ENCODE measurements around the gene C1R. TPM values are rescaled to one million over a fixed set of nuclear protein-coding genes. Genes with fewer than 3 reads are reported as not detected.

C1R gene
- total RNA-seq, 1 experiment from 2014 or later, result 13.1 TPM

DNA sequence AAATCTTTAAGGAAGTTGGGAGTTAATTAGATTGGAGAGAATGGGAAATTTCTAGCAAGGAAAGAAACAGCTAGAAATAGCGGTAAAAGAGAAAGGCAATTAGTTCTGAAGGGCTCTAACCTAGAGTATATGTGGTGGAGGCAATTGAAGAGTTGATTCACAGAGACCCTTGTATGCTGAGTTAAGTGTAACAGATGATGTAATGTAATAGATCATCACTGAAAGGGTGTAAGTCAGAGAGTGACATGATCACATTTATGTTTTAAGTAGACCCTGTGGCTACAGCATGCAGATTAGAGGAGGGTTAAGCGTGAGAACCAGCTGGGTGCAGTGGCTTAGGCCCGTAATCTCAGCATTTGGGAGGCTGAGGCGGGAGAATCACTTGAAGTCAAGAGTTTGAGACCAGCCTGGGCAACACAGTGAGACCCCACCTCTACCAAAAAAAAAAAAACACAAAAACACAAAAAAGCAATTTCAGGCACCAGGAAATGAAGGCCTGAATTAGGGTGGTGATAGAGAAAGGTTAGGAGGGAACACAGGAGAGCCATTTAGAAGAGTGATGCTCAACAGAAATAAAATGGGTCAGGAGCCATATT lies 33.5 kb upstream of the C1R start:
- no peak for DNase-seq (ENCODE audit: unreplicated experiment)
- no TSS peak for BruUV-seq (replicated peaks)
- H3K4me1 Mint-ChIP-seq (ENCODE audit: insufficient read depth, unreplicated experiment), result peaks cover 14% of the 10 kb centered on the region
- ChIA-PET CTCF (interaction anchor here (0.7 to 2.9 kb wide), 10 partner anchors 13 to 372 kb away, joined by 3 to 8 read pairs (median 4); partner anchors contain the start of genes C1RL and C1S), POLR2A (interaction anchor here (1.5 kb wide), 1 partner anchor 18 kb away, joined by 4 read pairs; no protein-coding TSS in a partner anchor)
- intact Hi-C loops (cut with micrococcal nuclease), result no loop called here
- TF ChIP-seq, protein P1, sequence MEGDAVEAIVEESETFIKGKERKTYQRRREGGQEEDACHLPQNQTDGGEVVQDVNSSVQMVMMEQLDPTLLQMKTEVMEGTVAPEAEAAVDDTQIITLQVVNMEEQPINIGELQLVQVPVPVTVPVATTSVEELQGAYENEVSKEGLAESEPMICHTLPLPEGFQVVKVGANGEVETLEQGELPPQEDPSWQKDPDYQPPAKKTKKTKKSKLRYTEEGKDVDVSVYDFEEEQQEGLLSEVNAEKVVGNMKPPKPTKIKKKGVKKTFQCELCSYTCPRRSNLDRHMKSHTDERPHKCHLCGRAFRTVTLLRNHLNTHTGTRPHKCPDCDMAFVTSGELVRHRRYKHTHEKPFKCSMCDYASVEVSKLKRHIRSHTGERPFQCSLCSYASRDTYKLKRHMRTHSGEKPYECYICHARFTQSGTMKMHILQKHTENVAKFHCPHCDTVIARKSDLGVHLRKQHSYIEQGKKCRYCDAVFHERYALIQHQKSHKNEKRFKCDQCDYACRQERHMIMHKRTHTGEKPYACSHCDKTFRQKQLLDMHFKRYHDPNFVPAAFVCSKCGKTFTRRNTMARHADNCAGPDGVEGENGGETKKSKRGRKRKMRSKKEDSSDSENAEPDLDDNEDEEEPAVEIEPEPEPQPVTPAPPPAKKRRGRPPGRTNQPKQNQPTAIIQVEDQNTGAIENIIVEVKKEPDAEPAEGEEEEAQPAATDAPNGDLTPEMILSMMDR (IDR thresholded peaks at IDR 0.05; ENCODE audit: unreplicated experiment), result no peak
- no peaks in the 10 kb centered on the region for H3K27me3 Mint-ChIP-seq (ENCODE audit: insufficient read depth, unreplicated experiment)
- H3K4me3 Mint-ChIP-seq (ENCODE audit: unreplicated experiment), result no peak overlapping the region
- H3K36me3 Mint-ChIP-seq (ENCODE audit: insufficient read depth, unreplicated experiment), result peaks cover 13% of the 10 kb centered on the region
- H3K9me3 Mint-ChIP-seq (ENCODE audit: unreplicated experiment), result no peaks in the 10 kb centered on the region
- no peak overlapping the region for H3K27ac Mint-ChIP-seq (ENCODE audit: low read depth, unreplicated experiment)

DNA sequence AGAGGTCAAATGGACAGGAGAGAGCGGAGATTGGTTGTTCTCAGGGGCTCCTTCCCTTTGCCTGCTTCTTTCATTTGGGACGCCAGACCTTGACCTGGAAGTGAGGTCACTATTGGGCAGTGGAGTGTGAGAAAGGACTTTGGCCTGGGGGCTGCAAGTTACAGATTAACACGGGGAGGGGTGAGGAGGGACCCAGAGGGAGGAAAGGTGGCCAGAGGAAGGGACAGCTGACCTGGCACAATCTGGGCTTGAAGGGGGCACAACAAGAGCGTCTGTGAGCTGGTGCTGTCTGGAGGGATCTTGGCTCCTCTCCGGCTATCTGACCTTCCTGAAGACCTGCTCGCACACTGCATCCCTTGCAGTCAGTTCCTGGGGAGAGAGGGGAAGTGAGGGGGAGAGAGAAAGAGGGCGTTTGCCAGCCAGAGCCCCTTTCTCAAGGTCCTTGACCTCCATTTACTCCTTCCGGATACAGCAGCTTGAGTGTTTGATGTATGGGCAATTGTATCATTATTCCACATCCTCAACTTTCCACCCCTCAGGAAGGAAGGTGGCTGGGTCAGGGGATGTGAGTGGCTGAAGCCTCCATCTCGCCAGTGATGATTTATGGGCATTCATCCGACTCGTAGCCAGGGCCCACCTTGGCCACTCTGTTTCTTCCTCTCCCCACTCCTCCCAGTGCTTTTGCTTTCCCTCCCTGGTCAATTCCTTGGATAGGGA lies 31.7 kb upstream of the C1R start:
- TF ChIP-seq, protein P1 (IDR thresholded peaks at IDR 0.05; ENCODE audit: unreplicated experiment), result no peak
- intact Hi-C loops (cut with micrococcal nuclease), result no loop called here
- no peak for DNase-seq (ENCODE audit: unreplicated experiment)
- H3K27ac Mint-ChIP-seq (ENCODE audit: low read depth, unreplicated experiment), result no peak overlapping the region
- CTCF ChIA-PET, result interaction anchor here (0.6 to 2.9 kb wide), 4 partner anchors 11 to 83 kb away, joined by 3 to 8 read pairs (median 4); partner anchors contain the start of gene C1RL
- POLR2A ChIA-PET, result no interaction called here
- no peaks in the 10 kb centered on the region for H3K27me3 Mint-ChIP-seq (ENCODE audit: insufficient read depth, unreplicated experiment)
- no TSS peak for BruUV-seq (replicated peaks)
- peaks cover 7% of the 10 kb centered on the region for H3K36me3 Mint-ChIP-seq (ENCODE audit: insufficient read depth, unreplicated experiment)
- no peaks in the 10 kb centered on the region for H3K9me3 Mint-ChIP-seq (ENCODE audit: unreplicated experiment)
- peaks cover 8% of the 10 kb centered on the region for H3K4me1 Mint-ChIP-seq (ENCODE audit: insufficient read depth, unreplicated experiment)
- no peak overlapping the region for H3K4me3 Mint-ChIP-seq (ENCODE audit: unreplicated experiment)

DNA sequence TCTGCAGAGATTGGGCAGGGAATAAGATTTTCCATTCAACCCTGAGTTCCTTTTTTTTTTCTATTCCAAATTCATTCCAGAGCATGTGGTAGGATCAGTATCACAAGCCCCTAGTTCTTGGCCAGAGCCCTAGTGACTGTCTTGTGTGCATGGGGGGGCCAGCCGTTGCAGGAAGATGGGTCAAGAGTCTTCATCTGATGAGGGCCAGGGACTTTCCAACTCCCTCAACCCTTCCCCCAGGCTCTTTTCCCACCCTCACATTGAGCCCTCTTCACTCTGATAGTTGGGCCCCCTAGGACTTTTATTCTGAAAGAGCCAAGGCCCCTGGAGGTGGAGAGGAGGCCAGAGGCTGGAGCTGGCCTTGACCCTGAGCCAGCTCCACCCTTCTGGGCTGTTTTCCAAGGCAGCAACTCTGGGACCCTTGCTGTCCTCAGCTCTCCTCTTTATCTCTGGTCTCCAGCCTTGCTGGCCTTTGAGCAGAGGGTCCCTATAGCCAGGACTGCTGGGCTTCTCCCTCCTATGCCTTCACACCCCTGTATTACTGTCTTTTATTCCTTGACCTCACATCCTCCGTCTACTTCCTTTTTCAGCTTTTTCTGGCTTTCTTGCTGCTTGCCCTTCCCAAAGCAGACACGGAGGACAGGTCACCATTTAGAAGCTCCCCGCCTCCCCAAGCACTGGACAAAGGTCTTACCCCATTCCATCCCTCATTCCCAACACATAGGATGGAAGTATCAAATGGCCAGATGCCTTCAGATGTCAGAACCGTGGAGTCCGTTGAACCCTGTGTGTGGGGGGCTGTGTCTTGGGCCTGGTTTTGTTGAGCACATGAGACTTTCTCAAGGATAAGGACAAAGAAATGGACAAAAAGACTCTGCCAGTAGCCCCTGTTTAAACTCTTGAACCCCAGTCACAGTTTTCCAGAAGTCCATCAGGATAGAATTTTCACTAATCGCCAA lies 30.8 kb upstream of the C1R start:
- CTCF ChIA-PET, result interaction anchor here (0.5 to 1.6 kb wide), 8 partner anchors 9 to 560 kb away, joined by 3 to 7 read pairs (median 4); partner anchors contain the start of gene C1RL
- no peak overlapping the region for H3K27ac Mint-ChIP-seq (ENCODE audit: low read depth, unreplicated experiment)
- no TSS peak for BruUV-seq (replicated peaks)

More for the DNA sequence above, 30.8 kb upstream of the C1R start:
- Mint-ChIP-seq H3K4me1 (ENCODE audit: insufficient read depth, unreplicated experiment) (peaks cover 6% of the 10 kb centered on the region), H3K27me3 (ENCODE audit: insufficient read depth, unreplicated experiment) (no peaks in the 10 kb centered on the region), H3K9me3 (ENCODE audit: unreplicated experiment) (no peaks in the 10 kb centered on the region), H3K4me3 (ENCODE audit: unreplicated experiment) (no peak overlapping the region), H3K36me3 (ENCODE audit: insufficient read depth, unreplicated experiment) (peaks cover 15% of the 10 kb centered on the region)
- TF ChIP-seq, protein P1 (IDR thresholded peaks at IDR 0.05; ENCODE audit: unreplicated experiment), result no peak
- intact Hi-C loops (cut with micrococcal nuclease), result no loop called here
- DNase-seq (ENCODE audit: unreplicated experiment), result no peak
- POLR2A ChIA-PET, result no interaction called here
